Common myeloid progenitor, CD34-positive (primary cell): Measurements from ENCODE around the gene TOGARAM2.

Experiments
- CTCF ChIA-PET: fragments of 350-600 bp; sonication (Branson Sonifier 250); formaldehyde crosslinking; loops from one replicate; lab custom pipeline; 2021; ENCODE audit warnings: antibody characterized with exemption; lab: Charles Lee
- POLR2A ChIA-PET: fragments of 350-600 bp; sonication (Branson Sonifier 250); formaldehyde crosslinking; loops from one replicate; lab custom pipeline; 2021; ENCODE audit warnings: antibody characterized with exemption; lab: Charles Lee
- DNase-seq, 3 donors: peaks; one replicate each; pipeline versions ENCODE4 v3.0.0 to v3.0.0-alpha.2; 2013
- H3K27ac ChIP-seq, 2 experiments: 1 replicate in 1 of 2; 2 replicates in 1 of 2; pipeline ENCODE4 v1.7.0; 2013; ENCODE audit warnings: inconsistent platforms in 2 of 2, low read length in 2 of 2, mild to moderate bottlenecking in 2 of 2, low read depth in 1 of 2, moderate library complexity in 1 of 2; ENCODE audit not compliant: severe bottlenecking in 2 of 2, insufficient read depth in 1 of 2, poor library complexity in 1 of 2
- H3K27me3 ChIP-seq, 5 experiments: replicated peaks in 2 of 5; 1 replicate in 3 of 5; 2 replicates in 2 of 5; pipeline versions ENCODE4 v1.6.1 to v1.7.0; 2013; ENCODE audit warnings: low read length in 4 of 5, mild to moderate bottlenecking in 2 of 5, moderate library complexity in 2 of 5, inconsistent platforms in 1 of 5; ENCODE audit not compliant: insufficient read depth in 5 of 5, control insufficient read depth in 4 of 5
- H3K36me3 ChIP-seq, 4 experiments: 1 replicate in 2 of 4; 2 replicates in 2 of 4; pipeline versions ENCODE4 v1.6.1 to v1.7.0; 2013; ENCODE audit warnings: low read length in 3 of 4, control low read depth in 1 of 4, mild to moderate bottlenecking in 1 of 4; ENCODE audit not compliant: control insufficient read depth in 4 of 4, insufficient read depth in 4 of 4
- H3K4me1 ChIP-seq, 4 experiments: 1 replicate in 3 of 4; 2 replicates in 1 of 4; pipeline versions ENCODE4 v1.6.1 to v1.7.1; 2013; ENCODE audit warnings: low read length in 3 of 4, mild to moderate bottlenecking in 3 of 4, control low read depth in 1 of 4, inconsistent platforms in 1 of 4, moderate library complexity in 1 of 4; ENCODE audit not compliant: control insufficient read depth in 4 of 4, insufficient read depth in 4 of 4; ENCODE audit errors: control extremely low read depth in 1 of 4
- H3K4me3 ChIP-seq, 7 experiments: 1 replicate in 4 of 7; 2 replicates in 3 of 7; pipeline versions ENCODE4 v1.5.1 to v1.7.0; 2013; ENCODE audit warnings: mild to moderate bottlenecking in 7 of 7, low read length in 6 of 7, moderate library complexity in 6 of 7, inconsistent platforms in 2 of 7, low read depth in 2 of 7, control low read depth in 1 of 7; ENCODE audit not compliant: insufficient read depth in 4 of 7, control insufficient read depth in 1 of 7; ENCODE audit errors: extremely low read depth in 1 of 7
- H3K9me3 ChIP-seq, 5 experiments: 1 replicate in 4 of 5; 2 replicates in 1 of 5; pipeline versions ENCODE4 v1.6.1 to v1.7.1; 2013; ENCODE audit warnings: low read length in 4 of 5, mild to moderate bottlenecking in 2 of 5, inconsistent platforms in 1 of 5, low read depth in 1 of 5, moderate library complexity in 1 of 5; ENCODE audit not compliant: control insufficient read depth in 4 of 5, insufficient read depth in 2 of 5; ENCODE audit errors: control extremely low read depth in 1 of 5
- WGBS: methylation state at CpG from one replicate; pipeline ENCODE4 v1.1.5; 2013; ENCODE audit not compliant: insufficient coverage; 5-methylcytosine and 5-hydroxymethylcytosine counted together

TOGARAM2 gene

GRCh38 chr2:29055601-29056000, 74.5 kb downstream of the TOGARAM2 start:
- no peak for DNase-seq
- H3K36me3 ChIP-seq: no peaks in the 10 kb centered on the region
- H3K4me1 ChIP-seq: no peaks in the 10 kb centered on the region
- no CpG with 5 or more reads among the region's 1 CpG for WGBS
- no peak overlapping the region for H3K4me3 ChIP-seq
- CTCF ChIA-PET: no interaction called here
- H3K27ac ChIP-seq: no peak overlapping the region
- POLR2A ChIA-PET: no interaction called here
- H3K9me3 ChIP-seq: no peaks in the 10 kb centered on the region
- H3K27me3 ChIP-seq: no peaks in the 10 kb centered on the region

GRCh38 chr2:29056452-29056851, 75.4 kb downstream of the TOGARAM2 start:
- POLR2A ChIA-PET: no interaction called here
- Histone ChIP-seq H3K36me3 (no peaks in the 10 kb centered on the region), H3K27ac (no peak overlapping the region), H3K27me3 (no peaks in the 10 kb centered on the region), H3K4me3 (no peak overlapping the region), H3K4me1 (no peaks in the 10 kb centered on the region), H3K9me3 (no peaks in the 10 kb centered on the region)
- CTCF ChIA-PET: no interaction called here
- WGBS: 96% methylated on average over 4 of the region's 5 CpGs
- no peak for DNase-seq

GRCh38 chr2:29057006-29057405, 75.9 kb downstream of the TOGARAM2 start:
- H3K9me3 ChIP-seq: no peaks in the 10 kb centered on the region
- H3K4me3 ChIP-seq: no peak overlapping the region
- no peak overlapping the region for H3K27ac ChIP-seq
- no peak for DNase-seq
- H3K4me1 ChIP-seq: no peaks in the 10 kb centered on the region
- ChIA-PET POLR2A (no interaction called here), CTCF (no interaction called here)
- H3K36me3 ChIP-seq: no peaks in the 10 kb centered on the region
- H3K27me3 ChIP-seq: no peaks in the 10 kb centered on the region
- WGBS: 98% methylated on average over 4 of the region's 4 CpGs

- POLR2A ChIA-PET: no interaction called here
- Histone ChIP-seq H3K27me3 (no peaks in the 10 kb centered on the region), H3K36me3 (no peaks in the 10 kb centered on the region), H3K27ac (no peak overlapping the region), H3K4me3 (no peak overlapping the region), H3K9me3 (no peaks in the 10 kb centered on the region), H3K4me1 (no peaks in the 10 kb centered on the region)
- WGBS: no CpG with 5 or more reads among the region's 1 CpG
- CTCF ChIA-PET: no interaction called here
- DNase-seq: no peak
Measured at GRCh38 chr2:29059624-29060023, 78.5 kb downstream of the TOGARAM2 start.

GRCh38 chr2:29060441-29060840, 79.3 kb downstream of the TOGARAM2 start:
- 85% methylated on average over 7 of the region's 9 CpGs for WGBS
- no peaks in the 10 kb centered on the region for H3K9me3 ChIP-seq
- ChIA-PET CTCF (no interaction called here), POLR2A (no interaction called here)
- H3K27ac ChIP-seq: no peak overlapping the region
- DNase-seq: no peak
- H3K27me3 ChIP-seq: no peaks in the 10 kb centered on the region
- no peaks in the 10 kb centered on the region for H3K4me1 ChIP-seq
- H3K4me3 ChIP-seq: no peak overlapping the region
- no peaks in the 10 kb centered on the region for H3K36me3 ChIP-seq

- Histone ChIP-seq H3K4me3 (no peak overlapping the region), H3K27ac (no peak overlapping the region), H3K27me3 (no peaks in the 10 kb centered on the region), H3K9me3 (no peaks in the 10 kb centered on the region), H3K4me1 (no peaks in the 10 kb centered on the region), H3K36me3 (no peaks in the 10 kb centered on the region)
- no peak for DNase-seq
- ChIA-PET POLR2A (no interaction called here), CTCF (interaction anchor here (0.6 kb wide), 1 partner anchor 94 kb away, joined by 3 read pairs; no protein-coding TSS in a partner anchor)
- WGBS: 96% methylated on average over 2 of the region's 6 CpGs
Measured at GRCh38 chr2:29061176-29061575, 80.1 kb downstream of the TOGARAM2 start.

GRCh38 chr2:29061616-29062015, 80.5 kb downstream of the TOGARAM2 start:
- Histone ChIP-seq H3K4me1 (no peaks in the 10 kb centered on the region), H3K27ac (no peak overlapping the region), H3K4me3 (no peak overlapping the region), H3K27me3 (no peaks in the 10 kb centered on the region), H3K36me3 (no peaks in the 10 kb centered on the region), H3K9me3 (no peaks in the 10 kb centered on the region)
- no CpG with 5 or more reads among the region's 3 CpGs for WGBS
- POLR2A ChIA-PET: no interaction called here
- CTCF ChIA-PET: interaction anchor here (0.6 to 1.4 kb wide), 2 partner anchors 18 to 93 kb away, joined by 3 read pairs; no protein-coding TSS in a partner anchor
- no peak for DNase-seq
